Thymus (tissue), 11 donors: Measurements from ENCODE around the gene TSPAN8. TPM values are rescaled to one million over a fixed set of nuclear protein-coding genes. Genes with fewer than 3 reads are reported as not detected.

Experiments used
- DNase-seq, 9 donors: peaks; one replicate each; pipeline ENCODE4 v3.0.0-alpha.2; 2013; ENCODE audit warnings: low spot score in 9 of 9, low read depth in 6 of 9, missing footprints in 1 of 9
- H3K27ac ChIP-seq, 2 donors: one replicate each; pipeline ENCODE4 v1.5.1; 2013; ENCODE audit warnings: control low read depth in 1 of 2, low read depth in 1 of 2, low read length in 1 of 2, mild to moderate bottlenecking in 1 of 2, moderate library complexity in 1 of 2
- H3K27me3 ChIP-seq, 2 donors: one replicate each; pipeline ENCODE4 v1.5.1; 2013; ENCODE audit warnings: low read length in 1 of 2; ENCODE audit not compliant: control insufficient read depth in 2 of 2, insufficient read depth in 1 of 2
- H3K36me3 ChIP-seq, 2 donors: one replicate each; pipeline ENCODE4 v1.5.1; 2013; ENCODE audit warnings: low read length in 1 of 2, mild to moderate bottlenecking in 1 of 2, moderate library complexity in 1 of 2; ENCODE audit not compliant: control insufficient read depth in 2 of 2, insufficient read depth in 2 of 2
- H3K4me1 ChIP-seq, 2 donors: one replicate each; pipeline ENCODE4 v1.5.1; 2013; ENCODE audit warnings: low read length in 2 of 2; ENCODE audit not compliant: control insufficient read depth in 2 of 2, insufficient read depth in 2 of 2
- H3K4me3 ChIP-seq, 2 donors: one replicate each; pipeline ENCODE4 v1.5.1; 2013; ENCODE audit warnings: low read length in 2 of 2, control low read depth in 1 of 2, mild to moderate bottlenecking in 1 of 2
- H3K9me3 ChIP-seq, 2 donors: one replicate each; pipeline ENCODE4 v1.5.1; 2013; ENCODE audit warnings: low read length in 1 of 2, mild to moderate bottlenecking in 1 of 2; ENCODE audit not compliant: control insufficient read depth in 2 of 2, insufficient read depth in 1 of 2
- WGBS: extraction: QIAGEN DNeasy Blood & Tissue Kit; methylation state at CpG from one replicate; pipeline ENCODE4 v1.1.7; 2013; 5-methylcytosine and 5-hydroxymethylcytosine counted together
- polyA plus RNA-seq: library from polyadenylated mRNA; stranded (reverse); fragments of 200-250 nt; gene quantifications from one replicate; pipeline ENCODE4 v1.2.3, GENCODE V29; 2013
- total RNA-seq: library from RNA; stranded (reverse); fragments of 120-200 nt; gene quantifications from one replicate; pipeline ENCODE4 v1.2.4, GENCODE V29; 2013
- donor health status: healthy.

Gene TSPAN8
- total and polyA plus RNA-seq, 2 donors = 0.33 to 5.9 TPM

- no peaks in the 10 kb centered on the region for H3K9me3 ChIP-seq
- no peak for DNase-seq
- no peaks in the 10 kb centered on the region for H3K4me1 ChIP-seq
- 77% methylated on average over 3 of the region's 3 CpGs for WGBS
- H3K36me3 ChIP-seq = no peaks in the 10 kb centered on the region
- H3K4me3 ChIP-seq = no peak overlapping the region
- no peak overlapping the region for H3K27ac ChIP-seq
- no peaks in the 10 kb centered on the region for H3K27me3 ChIP-seq
Measured at GRCh38 chr12:71187379-71187778, 29.6 kb upstream of the TSPAN8 start.

DNA sequence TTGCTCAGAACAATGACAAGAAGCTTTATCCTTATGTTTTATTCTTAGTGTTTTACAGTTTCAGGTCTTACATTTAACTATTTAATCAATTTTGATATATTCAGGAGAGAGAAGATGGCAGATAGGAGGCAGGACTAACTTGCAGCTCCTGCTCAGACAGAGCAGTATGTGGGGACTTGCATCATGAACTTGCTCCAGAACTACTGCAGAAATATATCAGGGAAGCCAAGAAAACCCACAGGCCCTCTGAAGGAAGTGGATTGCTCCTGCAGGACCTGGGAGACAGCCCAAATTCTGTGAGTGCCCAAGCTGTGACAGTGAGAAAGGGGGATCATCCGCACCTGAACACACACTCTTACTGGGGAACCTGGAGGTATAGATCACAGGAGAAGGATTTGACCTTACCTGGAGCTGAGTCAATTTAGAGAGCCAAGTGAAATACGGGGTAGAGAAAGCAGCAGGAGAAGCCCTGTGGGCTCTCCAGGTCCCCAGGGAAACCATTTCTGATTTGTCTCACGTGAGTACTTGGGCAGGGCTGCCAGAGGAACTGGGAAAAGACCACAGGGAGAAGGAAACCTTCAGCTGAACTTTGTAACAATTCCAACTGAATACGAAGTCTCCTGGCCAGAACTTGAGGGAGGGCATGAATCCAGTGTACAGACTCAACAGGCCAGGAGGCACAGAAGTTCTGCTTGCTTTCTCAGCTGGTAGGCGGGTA lies 28.9 kb upstream of the TSPAN8 start:
- H3K9me3 ChIP-seq = no peaks in the 10 kb centered on the region
- no peak overlapping the region for H3K4me3 ChIP-seq
- DNase-seq = no peak
- H3K36me3 ChIP-seq = no peaks in the 10 kb centered on the region
- no peaks in the 10 kb centered on the region for H3K4me1 ChIP-seq
- no peak overlapping the region for H3K27ac ChIP-seq
- H3K27me3 ChIP-seq = no peaks in the 10 kb centered on the region
- WGBS = 90% methylated on average over 5 of the region's 5 CpGs

- no peaks in the 10 kb centered on the region for H3K27me3 ChIP-seq
- H3K36me3 ChIP-seq = no peaks in the 10 kb centered on the region
- no peak overlapping the region for H3K27ac ChIP-seq
- H3K9me3 ChIP-seq = no peaks in the 10 kb centered on the region
- H3K4me3 ChIP-seq = no peak overlapping the region
- no peak for DNase-seq
- H3K4me1 ChIP-seq = no peaks in the 10 kb centered on the region
Measured at GRCh38 chr12:71183846-71184245, 26.0 kb upstream of the TSPAN8 start.

GRCh38 chr12:71183018-71183417 lies 25.2 kb upstream of the TSPAN8 start:
- 62% methylated on average over 1 of the region's 1 CpG for WGBS
- Histone ChIP-seq H3K4me3 (no peak overlapping the region), H3K36me3 (no peaks in the 10 kb centered on the region), H3K27me3 (no peaks in the 10 kb centered on the region), H3K27ac (no peak overlapping the region), H3K9me3 (no peaks in the 10 kb centered on the region), H3K4me1 (no peaks in the 10 kb centered on the region)
- no peak for DNase-seq

DNA sequence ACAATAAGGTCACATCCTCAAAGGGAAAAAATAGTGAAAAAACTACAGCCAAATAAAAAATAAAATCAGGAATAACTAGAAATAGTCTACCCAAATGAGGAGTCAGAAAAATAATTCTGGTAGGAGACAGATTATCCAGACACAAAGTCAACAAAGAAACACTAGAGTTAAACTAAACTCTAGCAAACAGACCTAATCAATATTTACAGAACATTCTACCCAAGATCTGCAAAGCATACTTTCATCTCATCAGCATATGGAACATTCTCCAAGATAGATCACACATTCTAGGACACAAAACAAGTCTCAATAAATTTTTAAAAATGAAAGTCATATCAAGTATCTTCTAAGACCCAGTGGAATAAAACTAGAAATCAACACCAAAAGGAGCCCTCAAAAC lies 20.4 kb upstream of the TSPAN8 start:
- H3K4me1 ChIP-seq = no peaks in the 10 kb centered on the region
- H3K4me3 ChIP-seq = no peak overlapping the region
- no peaks in the 10 kb centered on the region for H3K27me3 ChIP-seq
- no peaks in the 10 kb centered on the region for H3K36me3 ChIP-seq
- no peak overlapping the region for H3K27ac ChIP-seq
- no peak for DNase-seq
- no peaks in the 10 kb centered on the region for H3K9me3 ChIP-seq

DNA sequence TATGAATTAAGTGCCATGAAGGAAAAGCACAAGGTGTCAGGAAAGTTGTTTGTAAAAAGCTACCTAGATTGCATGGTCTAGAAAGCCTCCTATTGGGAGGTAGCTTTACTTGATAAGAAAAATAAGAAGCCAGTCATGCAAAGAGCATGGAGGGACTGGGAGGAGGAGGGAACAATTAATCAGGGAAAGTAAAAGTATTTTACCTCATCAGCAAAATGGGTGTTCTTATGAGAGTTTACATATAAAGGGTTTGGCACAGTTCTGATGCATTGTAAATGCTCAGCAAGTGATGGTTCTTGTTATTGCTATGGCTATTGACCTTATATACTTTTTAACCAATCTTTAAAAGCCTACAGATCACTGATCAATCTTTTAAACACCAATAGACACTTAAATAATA lies 17.0 kb upstream of the TSPAN8 start:
- H3K27me3 ChIP-seq = no peaks in the 10 kb centered on the region
- no peak for DNase-seq
- H3K36me3 ChIP-seq = no peaks in the 10 kb centered on the region
- H3K9me3 ChIP-seq = no peaks in the 10 kb centered on the region
- H3K4me1 ChIP-seq = no peaks in the 10 kb centered on the region
- H3K4me3 ChIP-seq = no peak overlapping the region
- H3K27ac ChIP-seq = no peak overlapping the region

- DNase-seq = no peak
- Histone ChIP-seq H3K36me3 (no peaks in the 10 kb centered on the region), H3K27ac (no peak overlapping the region), H3K4me1 (no peaks in the 10 kb centered on the region), H3K4me3 (no peak overlapping the region), H3K27me3 (no peaks in the 10 kb centered on the region), H3K9me3 (no peaks in the 10 kb centered on the region)
- 83% methylated on average over 1 of the region's 1 CpG for WGBS
Measured at GRCh38 chr12:71174146-71174545, 16.3 kb upstream of the TSPAN8 start.

GRCh38 chr12:71170456-71170855 lies 12.7 kb upstream of the TSPAN8 start:
- DNase-seq = no peak
- no peaks in the 10 kb centered on the region for H3K4me1 ChIP-seq
- WGBS = 84% methylated on average over 1 of the region's 1 CpG
- H3K4me3 ChIP-seq = no peak overlapping the region
- H3K27ac ChIP-seq = no peak overlapping the region
- no peaks in the 10 kb centered on the region for H3K36me3 ChIP-seq
- H3K27me3 ChIP-seq = no peaks in the 10 kb centered on the region
- peaks cover 0 to under 1% of the 10 kb centered on the region in 2 donors for H3K9me3 ChIP-seq

GRCh38 chr12:71169286-71169685 lies 11.5 kb upstream of the TSPAN8 start:
- H3K9me3 ChIP-seq = peaks cover 0 to 6% of the 10 kb centered on the region in 2 donors
- no peak overlapping the region for H3K4me3 ChIP-seq
- DNase-seq = no peak
- no peaks in the 10 kb centered on the region for H3K27me3 ChIP-seq
- no peaks in the 10 kb centered on the region for H3K4me1 ChIP-seq
- H3K27ac ChIP-seq = no peak overlapping the region
- H3K36me3 ChIP-seq = no peaks in the 10 kb centered on the region
